Measurements from ENCODE around the gene PSRC1. TPM values are rescaled to one million over a fixed set of nuclear protein-coding genes. Genes with fewer than 3 reads are reported as not detected.

Gene PSRC1
- total RNA-seq, 4 donors from 2014 or later = 3.8 to 11.4 (median 7.5) TPM

DNA sequence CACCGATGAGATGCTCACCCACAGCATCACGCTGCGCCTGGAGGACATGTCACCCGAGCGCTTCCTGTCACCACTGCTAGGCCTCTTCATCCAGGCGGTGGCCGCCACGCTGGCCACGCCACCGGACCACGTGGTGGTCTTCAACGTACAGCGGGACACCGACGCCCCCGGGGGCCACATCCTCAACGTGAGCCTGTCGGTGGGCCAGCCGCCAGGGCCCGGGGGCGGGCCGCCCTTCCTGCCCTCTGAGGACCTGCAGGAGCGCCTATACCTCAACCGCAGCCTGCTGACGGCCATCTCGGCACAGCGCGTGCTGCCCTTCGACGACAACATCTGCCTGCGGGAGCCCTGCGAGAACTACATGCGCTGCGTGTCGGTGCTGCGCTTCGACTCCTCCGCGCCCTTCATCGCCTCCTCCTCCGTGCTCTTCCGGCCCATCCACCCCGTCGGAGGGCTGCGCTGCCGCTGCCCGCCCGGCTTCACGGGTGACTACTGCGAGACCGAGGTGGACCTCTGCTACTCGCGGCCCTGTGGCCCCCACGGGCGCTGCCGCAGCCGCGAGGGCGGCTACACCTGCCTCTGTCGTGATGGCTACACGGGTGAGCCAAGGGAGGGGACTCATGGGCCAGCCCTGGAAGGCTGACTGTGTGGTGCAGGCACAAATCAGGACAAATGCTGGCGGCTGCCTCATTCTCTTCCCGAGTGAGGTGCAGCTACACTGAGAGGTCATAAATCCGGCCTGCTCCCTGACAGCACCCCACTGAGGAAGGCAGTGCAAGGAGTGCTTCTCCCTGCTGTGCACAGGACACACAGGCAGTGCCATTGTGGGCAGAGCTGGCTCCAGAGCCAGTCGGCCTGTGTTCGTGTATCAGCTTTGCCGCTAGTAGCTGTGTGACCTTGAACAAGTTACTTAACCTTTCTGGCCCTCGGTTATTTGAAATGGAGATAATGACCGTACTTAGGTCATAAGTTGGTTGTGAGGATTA lies 24.2 kb downstream of the PSRC1 start:
- Histone ChIP-seq H3K27me3 (no peaks in the 10 kb centered on the region), H3K27ac (no peak overlapping the region), H3K9me3 (no peaks in the 10 kb centered on the region), H3K4me3 (no peak overlapping the region), H3K36me3 (no peaks in the 10 kb centered on the region), H3K4me1 (peaks cover 0 to 12% of the 10 kb centered on the region in 2 donors)
- TF ChIP-seq, protein P1, sequence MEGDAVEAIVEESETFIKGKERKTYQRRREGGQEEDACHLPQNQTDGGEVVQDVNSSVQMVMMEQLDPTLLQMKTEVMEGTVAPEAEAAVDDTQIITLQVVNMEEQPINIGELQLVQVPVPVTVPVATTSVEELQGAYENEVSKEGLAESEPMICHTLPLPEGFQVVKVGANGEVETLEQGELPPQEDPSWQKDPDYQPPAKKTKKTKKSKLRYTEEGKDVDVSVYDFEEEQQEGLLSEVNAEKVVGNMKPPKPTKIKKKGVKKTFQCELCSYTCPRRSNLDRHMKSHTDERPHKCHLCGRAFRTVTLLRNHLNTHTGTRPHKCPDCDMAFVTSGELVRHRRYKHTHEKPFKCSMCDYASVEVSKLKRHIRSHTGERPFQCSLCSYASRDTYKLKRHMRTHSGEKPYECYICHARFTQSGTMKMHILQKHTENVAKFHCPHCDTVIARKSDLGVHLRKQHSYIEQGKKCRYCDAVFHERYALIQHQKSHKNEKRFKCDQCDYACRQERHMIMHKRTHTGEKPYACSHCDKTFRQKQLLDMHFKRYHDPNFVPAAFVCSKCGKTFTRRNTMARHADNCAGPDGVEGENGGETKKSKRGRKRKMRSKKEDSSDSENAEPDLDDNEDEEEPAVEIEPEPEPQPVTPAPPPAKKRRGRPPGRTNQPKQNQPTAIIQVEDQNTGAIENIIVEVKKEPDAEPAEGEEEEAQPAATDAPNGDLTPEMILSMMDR (IDR thresholded peaks at IDR 0.05) = no peak
- no peak for TF ChIP-seq POLR2A (IDR thresholded peaks at IDR 0.05)
- intact Hi-C loops (cut with DNase I; ENCODE audit: low total_unique reads) = no loop called here
- no peak for DNase-seq

DNA sequence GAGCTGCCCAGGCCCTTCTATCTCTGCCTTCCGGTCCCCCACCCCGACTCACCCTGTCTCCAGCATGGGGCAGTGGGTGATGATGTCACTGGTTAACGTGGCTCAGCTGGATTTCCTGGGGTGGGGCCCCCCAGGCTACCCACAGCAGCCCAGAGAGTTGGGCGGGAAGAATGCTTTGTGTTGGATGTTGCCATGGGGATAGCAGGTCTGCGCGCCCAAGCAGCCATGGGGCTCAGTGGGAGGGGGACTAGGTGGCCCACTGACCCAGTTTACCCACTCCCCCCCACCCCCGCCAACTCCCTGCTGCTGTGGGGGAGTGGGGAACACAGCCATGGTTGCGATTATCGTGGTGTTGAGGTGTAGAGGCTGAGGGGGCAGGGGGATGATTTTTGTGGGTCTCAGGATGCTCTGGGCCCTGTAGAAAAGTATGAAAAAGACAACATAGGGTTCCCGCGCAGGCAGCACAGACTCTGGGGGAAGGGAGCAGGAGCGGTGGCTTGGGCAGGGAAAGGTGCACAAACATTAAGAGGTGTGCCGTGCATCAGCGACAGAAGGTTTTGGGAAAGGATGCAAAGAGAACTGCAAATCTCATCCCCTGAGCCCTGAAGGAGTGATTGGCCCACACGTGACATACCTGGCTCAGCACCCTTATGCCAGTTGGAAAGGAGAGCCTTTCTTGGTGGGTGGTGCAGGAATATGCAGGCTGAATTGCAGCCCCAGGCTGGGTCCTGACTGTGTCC lies 25.1 kb downstream of the PSRC1 start:
- Histone ChIP-seq H3K36me3 (no peaks in the 10 kb centered on the region), H3K4me1 (peaks cover 0 to 14% of the 10 kb centered on the region in 2 donors), H3K9me3 (no peaks in the 10 kb centered on the region), H3K27me3 (no peaks in the 10 kb centered on the region), H3K4me3 (no peak overlapping the region), H3K27ac (no peak overlapping the region)
- no peak for TF ChIP-seq POLR2A (IDR thresholded peaks at IDR 0.05)
- TF ChIP-seq, protein P1 (IDR thresholded peaks at IDR 0.05) = no peak
- DNase-seq = no peak
- intact Hi-C loops (cut with DNase I; ENCODE audit: low total_unique reads) = no loop called here

DNA sequence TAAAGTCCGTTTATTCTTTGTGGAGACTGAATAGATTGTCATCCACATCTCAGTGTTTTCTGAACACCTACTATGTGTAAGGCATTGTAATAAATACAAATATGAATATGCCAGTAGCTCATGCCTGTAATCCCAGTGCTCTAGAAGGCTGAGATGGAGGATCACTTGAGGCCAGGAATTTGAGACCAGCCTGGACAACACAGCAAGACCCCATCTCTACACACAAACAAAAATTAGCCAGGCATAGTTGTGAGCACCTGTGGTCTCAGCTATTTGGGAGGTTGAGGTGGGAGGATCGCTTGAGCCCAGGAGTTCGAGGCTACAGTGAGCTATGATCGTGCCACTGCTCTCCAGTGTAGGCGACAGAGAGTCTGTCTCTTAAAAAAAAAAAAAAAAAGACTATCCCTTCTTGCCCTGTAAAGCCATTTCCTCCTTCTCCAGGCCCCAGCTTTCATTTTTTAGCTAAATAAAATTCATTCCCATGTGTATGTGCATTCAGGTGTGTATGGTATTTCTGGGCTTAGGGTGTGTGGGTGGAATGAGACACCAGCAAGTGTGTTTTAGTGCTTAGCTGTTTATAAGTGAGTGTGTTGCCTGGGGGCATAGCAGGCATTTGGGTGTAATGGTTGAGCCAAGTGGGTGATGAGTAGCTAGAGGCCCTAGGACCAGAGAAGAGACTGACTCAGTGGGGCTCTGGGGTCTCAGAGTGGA lies 25.8 kb downstream of the PSRC1 start:
- intact Hi-C loops (cut with DNase I; ENCODE audit: low total_unique reads) = no loop called here
- Histone ChIP-seq H3K4me3 (no peak overlapping the region), H3K4me1 (peaks cover 0 to 14% of the 10 kb centered on the region in 2 donors), H3K36me3 (no peaks in the 10 kb centered on the region), H3K9me3 (no peaks in the 10 kb centered on the region), H3K27ac (no peak overlapping the region), H3K27me3 (no peaks in the 10 kb centered on the region)
- no peak for TF ChIP-seq POLR2A (IDR thresholded peaks at IDR 0.05)
- TF ChIP-seq, protein P1 (IDR thresholded peaks at IDR 0.05) = no peak
- no peak for DNase-seq

DNA sequence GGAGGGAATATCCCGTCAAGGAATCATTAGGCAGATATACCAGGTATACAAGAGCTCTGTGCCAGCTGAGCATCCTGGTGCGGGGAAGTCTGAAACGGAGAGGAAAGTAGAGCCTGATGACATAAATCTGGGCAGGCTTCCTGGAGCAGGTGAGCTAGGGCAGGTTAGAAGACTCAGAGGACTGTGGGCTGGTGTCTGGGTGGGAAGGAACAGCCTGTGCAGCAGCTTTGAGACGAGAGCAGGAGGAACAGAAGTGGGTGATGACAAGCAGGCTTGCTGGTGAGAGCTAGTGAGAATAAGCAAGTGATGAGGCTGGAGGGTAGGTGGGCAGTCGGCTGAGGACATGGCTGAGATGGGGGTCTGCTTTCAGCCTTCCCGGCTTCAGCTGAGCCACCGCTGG lies 26.9 kb downstream of the PSRC1 start:
- intact Hi-C loops (cut with DNase I; ENCODE audit: low total_unique reads) = no loop called here
- no peak overlapping the region for H3K4me3 ChIP-seq
- no peak for TF ChIP-seq POLR2A (IDR thresholded peaks at IDR 0.05)
- TF ChIP-seq, protein P1 (IDR thresholded peaks at IDR 0.05) = no peak
- H3K9me3 ChIP-seq = no peaks in the 10 kb centered on the region
- H3K27ac ChIP-seq = no peak overlapping the region
- no peaks in the 10 kb centered on the region for H3K36me3 ChIP-seq
- H3K4me1 ChIP-seq = peaks cover 0 to 14% of the 10 kb centered on the region in 2 donors
- no peaks in the 10 kb centered on the region for H3K27me3 ChIP-seq
- no peak for DNase-seq

Data from uterus (tissue), 4 donors.